ENCODE results near the gene HOXD10.

Gene HOXD10

GRCh38 chr2:176123411-176124109 is 7.0 kb downstream of the HOXD10 start:
- DNase-seq, result no peak

GRCh38 chr2:176124110-176124946 is 7.8 kb downstream of the HOXD10 start:
- no peak for DNase-seq

- no peak for DNase-seq
Observed at GRCh38 chr2:176124947-176125771, 8.6 kb downstream of the HOXD10 start.

- no peak for DNase-seq
Observed at GRCh38 chr2:176125772-176126054, 9.1 kb downstream of the HOXD10 start.

GRCh38 chr2:176126929-176127773 is 10.6 kb downstream of the HOXD10 start:
- DNase-seq, result peak; percentile 21

- no peak for DNase-seq
Observed at GRCh38 chr2:176127774-176128072, 11.1 kb downstream of the HOXD10 start.

GRCh38 chr2:176128172-176128981 is 11.8 kb downstream of the HOXD10 start:
- DNase-seq, result no peak

- peak; percentile 19 for DNase-seq
Observed at GRCh38 chr2:176128982-176129796, 12.6 kb downstream of the HOXD10 start, which contains the start of gene HOXD8. TSS of gene HOXD8 (plus strand) at chr2:176129705. CDS start at chr2:176130367, 662 bp downstream.

- DNase-seq, result no peak
Observed at GRCh38 chr2:176129813-176130146, 13.2 kb downstream of the HOXD10 start.

GRCh38 chr2:176130147-176130956 is 13.8 kb downstream of the HOXD10 start:
- no peak for DNase-seq

GRCh38 chr2:176130957-176131847 is 14.6 kb downstream of the HOXD10 start:
- no peak for DNase-seq

GRCh38 chr2:176131848-176132158 is 15.2 kb downstream of the HOXD10 start:
- DNase-seq, result no peak

GRCh38 chr2:176132205-176133171 is 15.9 kb downstream of the HOXD10 start:
- DNase-seq, result no peak

GRCh38 chr2:176133389-176133788 is 16.8 kb downstream of the HOXD10 start:
- no peak for DNase-seq

- no peak for DNase-seq
Observed at GRCh38 chr2:176134035-176134434, 17.5 kb downstream of the HOXD10 start.

- DNase-seq, result no peak
Observed at GRCh38 chr2:176135035-176135440, 18.5 kb downstream of the HOXD10 start.

- DNase-seq, result no peak
Observed at GRCh38 chr2:176136374-176137251, 20.0 kb downstream of the HOXD10 start.

Data from NCI-H446 treated with DMSO at 0.1 percent for 48 hours (cell line).